Endothelial cell of umbilical vein (primary cell): ENCODE measurements around the gene SPAG6. TPM values are rescaled to one million over a fixed set of nuclear protein-coding genes. Genes with fewer than 3 reads are reported as not detected.

Experiments
- BruUV-seq: library from RNA; stranded (reverse); fragments of 400-500 nt; replicated peaks from 2 replicates; lab custom pipeline; 2021; lab: Mats Ljungman, UMichigan
- CTCF ChIA-PET: fragments of 300-600, 350-600 bp; sonication (Branson Sonifier 250); formaldehyde crosslinking; loops from one replicate; lab custom pipeline; 2021; ENCODE audit warnings: antibody characterized with exemption, inconsistent platforms; lab: Charles Lee
- POLR2A ChIA-PET: fragments of 300-600, 350-600 bp; sonication (Branson Sonifier 250); formaldehyde crosslinking; loops from one replicate; lab custom pipeline; 2021; ENCODE audit warnings: antibody characterized with exemption, inconsistent platforms; lab: Charles Lee
- DNase-seq: peaks from one replicate; pipeline ENCODE4 v3.0.0-alpha.2; 2011; ENCODE audit warnings: low read depth, low spot score
- FAIRE-seq: peaks from 2 replicates; lab custom pipeline; 2011; peaks lifted over from hg19 to GRCh38; lab: Jason Lieb, UNC
- H2AFZ ChIP-seq: 2 replicates; pipeline ENCODE4 v1.6.0; 2012; ENCODE audit warnings: low read depth, low read length, control low read depth, inconsistent platforms
- H3K27ac ChIP-seq: 2 replicates; pipeline ENCODE4 v1.5.1; 2011; ENCODE audit warnings: low read depth, mild to moderate bottlenecking, control low read depth, low read length, moderate library complexity; ENCODE audit not compliant: insufficient read depth
- H3K27me3 ChIP-seq, 2 experiments: 2 replicates each; pipeline versions ENCODE4 v1.6.0 to v1.6.1; 2011; ENCODE audit warnings: low read length in 2 of 2, mixed read lengths in 1 of 2; ENCODE audit not compliant: control insufficient read depth in 2 of 2, insufficient read depth in 2 of 2
- H3K36me3 ChIP-seq, 2 experiments: 2 replicates in 1 of 2; 3 replicates in 1 of 2; pipeline ENCODE4 v1.5.1; 2011; ENCODE audit warnings: low read length in 2 of 2, mild to moderate bottlenecking in 1 of 2, moderate library complexity in 1 of 2; ENCODE audit not compliant: control insufficient read depth in 2 of 2, insufficient read depth in 2 of 2; ENCODE audit errors: extremely low read depth in 1 of 2
- H3K4me1 ChIP-seq: 3 replicates; pipeline ENCODE4 v1.5.1; 2011; ENCODE audit warnings: mild to moderate bottlenecking, low read length; ENCODE audit not compliant: control insufficient read depth, insufficient read depth; ENCODE audit errors: extremely low read depth
- H3K4me2 ChIP-seq: 2 replicates; pipeline ENCODE4 v1.6.1; 2011; ENCODE audit warnings: low read length, control low read depth, mixed read lengths; ENCODE audit not compliant: insufficient read depth
- H3K4me3 ChIP-seq, 3 experiments: fragments of 200-600 bp in 1 of 3; sonication (generic), shearing (Covaris generic) in 1 of 3; replicated peaks in 1 of 3; 2 replicates each; pipeline ENCODE4 v1.5.1; 2011 to 2016; ENCODE audit warnings: control low read depth in 3 of 3, low read length in 3 of 3, mild to moderate bottlenecking in 2 of 3, inconsistent platforms in 1 of 3, low read depth in 1 of 3, moderate library complexity in 1 of 3; ENCODE audit not compliant: insufficient read depth in 1 of 3
- H3K79me2 ChIP-seq: 2 replicates; pipeline ENCODE4 v1.6.0; 2012; ENCODE audit warnings: low read length, inconsistent platforms; ENCODE audit not compliant: control insufficient read depth, insufficient read depth
- H3K9ac ChIP-seq: replicated peaks from 2 replicates; pipeline ENCODE3; 2011; ENCODE audit warnings: low read length, control low read depth; ENCODE audit not compliant: insufficient read depth; ENCODE audit errors: extremely low read depth
- H3K9me1 ChIP-seq: replicated peaks from 3 replicates; pipeline ENCODE4 v1.6.0; 2011; ENCODE audit warnings: mild to moderate bottlenecking, low read length; ENCODE audit not compliant: control insufficient read depth, insufficient read depth; ENCODE audit errors: extremely low read depth
- H3K9me3 ChIP-seq: replicated peaks from 2 replicates; pipeline ENCODE4 v1.5.1; 2012; ENCODE audit warnings: low read length, inconsistent platforms; ENCODE audit not compliant: control insufficient read depth, insufficient read depth
- H4K20me1 ChIP-seq: replicated peaks from 2 replicates; pipeline ENCODE3; 2011; ENCODE audit warnings: mild to moderate bottlenecking, low read length; ENCODE audit not compliant: control insufficient read depth, insufficient read depth; ENCODE audit errors: extremely low read depth
- FOS ChIP-seq: IDR thresholded peaks from 2 replicates; pipeline ENCODE4 v1.6.1; 2011; ENCODE audit warnings: mild to moderate bottlenecking, low read length, moderate library complexity, borderline replicate concordance; ENCODE audit not compliant: insufficient read depth
- GATA2 ChIP-seq: IDR thresholded peaks from 2 replicates; pipeline ENCODE4 v1.7.0; 2011; ENCODE audit warnings: low read depth, mild to moderate bottlenecking, moderate library complexity, mixed read lengths, low read length; ENCODE audit not compliant: insufficient read length, insufficient read depth
- JUN ChIP-seq: IDR thresholded peaks from 2 replicates; pipeline ENCODE4 v1.6.1; 2011; ENCODE audit warnings: borderline replicate concordance, low read depth; ENCODE audit not compliant: insufficient read length, insufficient read depth
- MAX ChIP-seq: IDR thresholded peaks from 2 replicates; pipeline ENCODE4 v1.6.1; 2011; ENCODE audit not compliant: insufficient read depth, insufficient read length
- MYC ChIP-seq: IDR thresholded peaks from one replicate; pipeline ENCODE4 v1.6.1; 2011; ENCODE audit warnings: mild to moderate bottlenecking, low read depth, low read length
- POLR2A ChIP-seq: IDR thresholded peaks from 2 replicates; pipeline ENCODE4 v1.6.1; 2012; ENCODE audit warnings: low read depth, mild to moderate bottlenecking, control low read depth, low read length
- dilution Hi-C: fragments of 300-500 bp; cut with MboI; formaldehyde crosslinking; loops from one replicate; pipeline ENCODE4 v1.15.0; 2019; ENCODE audit warnings: low sequenced_read_pairs; ENCODE audit not compliant: extremely low pct_ligation_motif_present
- intact Hi-C: fragments of 100-400 bp; cut with micrococcal nuclease; formaldehyde crosslinking; loops from one replicate; pipeline ENCODE4 v1.10.0; 2022
- polyA plus RNA-seq, 4 experiments: library from polyadenylated mRNA; depleted of rRNA in 3 of 4; stranded (reverse) in 3 of 4; unstranded in 1 of 4; fragments of >200 nt; gene quantifications; 2 replicates each; pipeline versions ENCODE4 v1.2.1 to v1.2.3, GENCODE V29; 2011 to 2012; ENCODE audit warnings: missing spikeins in 1 of 4
- total RNA-seq: library from RNA; stranded (reverse); gene quantifications from 2 replicates; pipeline ENCODE4 v1.2.3, GENCODE V29; 2021
- TF ChIP-seq, protein P1 (sequence below), 2 donors: IDR thresholded peaks; 1 replicate in 1 of 2; 2 replicates in 1 of 2; pipeline ENCODE4 v1.5.1; 2011; ENCODE audit warnings: low read length in 2 of 2, mild to moderate bottlenecking in 2 of 2, moderate library complexity in 2 of 2, control low read depth in 1 of 2, inconsistent platforms in 1 of 2, low read depth in 1 of 2; ENCODE audit not compliant: insufficient read depth in 1 of 2; ENCODE audit errors: extremely low read depth in 1 of 2

Gene SPAG6
- total and polyA plus RNA-seq, 2 donors (not counting 3 experiments of a cell fraction or from before 2014, with no cell fraction given), result not detected

DNA sequence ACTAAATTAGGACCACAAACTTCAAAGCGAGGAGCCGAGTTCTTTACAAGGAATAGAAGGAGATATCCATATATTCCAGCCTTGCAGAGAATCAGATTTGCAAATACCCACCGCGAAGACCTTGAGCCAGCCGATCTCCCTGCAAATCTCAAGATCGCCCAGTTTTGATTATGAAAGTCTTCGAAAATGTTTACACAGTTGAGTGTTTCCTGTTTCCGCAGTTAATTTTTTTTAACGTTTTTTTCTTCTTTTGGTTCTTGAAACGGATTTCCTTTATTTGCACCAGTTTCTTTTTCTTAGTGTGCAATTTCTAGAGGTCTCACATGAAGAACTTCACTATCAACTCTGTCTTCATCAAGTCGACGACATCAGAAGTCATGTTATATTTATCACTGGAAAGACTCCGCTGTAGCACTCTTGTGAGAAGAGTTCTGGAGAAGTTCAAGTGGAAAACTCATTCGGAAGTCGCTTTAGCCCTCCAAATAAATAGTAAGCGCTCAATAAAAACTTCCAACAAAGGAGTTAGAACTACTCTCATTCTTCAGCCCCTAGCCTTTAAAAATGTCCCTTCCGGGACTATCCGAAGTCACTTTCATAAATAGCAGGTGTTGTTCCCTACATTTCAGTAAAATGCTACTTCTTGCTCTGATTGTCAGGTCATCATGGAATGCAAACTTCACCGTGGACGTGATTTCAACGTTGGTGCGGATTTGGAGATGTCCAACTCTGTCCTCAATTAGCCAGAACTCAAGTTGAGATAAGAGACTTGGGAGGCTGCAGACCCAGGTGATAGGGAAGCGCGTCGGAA lies 11.9 kb upstream of the SPAG6 start:
- no TSS peak for BruUV-seq
- H3K4me2 ChIP-seq, result no peak overlapping the region
- dilution Hi-C loops, result no loop called here
- H3K27ac ChIP-seq, result no peak overlapping the region
- no peaks in the 10 kb centered on the region for H3K9me3 ChIP-seq
- intact Hi-C loops, result no loop called here
- ChIA-PET POLR2A (no interaction called here), CTCF (interaction anchor here (0.8 kb wide), 1 partner anchor 386 kb away, joined by 3 read pairs; no protein-coding TSS in a partner anchor)
- H2AFZ ChIP-seq, result no peak overlapping the region
- no peak for TF ChIP-seq MAX
- no peak for TF ChIP-seq GATA2
- no peak for TF ChIP-seq MYC
- no peak for TF ChIP-seq JUN
- TF ChIP-seq POLR2A, result no peak
- TF ChIP-seq, protein P1, sequence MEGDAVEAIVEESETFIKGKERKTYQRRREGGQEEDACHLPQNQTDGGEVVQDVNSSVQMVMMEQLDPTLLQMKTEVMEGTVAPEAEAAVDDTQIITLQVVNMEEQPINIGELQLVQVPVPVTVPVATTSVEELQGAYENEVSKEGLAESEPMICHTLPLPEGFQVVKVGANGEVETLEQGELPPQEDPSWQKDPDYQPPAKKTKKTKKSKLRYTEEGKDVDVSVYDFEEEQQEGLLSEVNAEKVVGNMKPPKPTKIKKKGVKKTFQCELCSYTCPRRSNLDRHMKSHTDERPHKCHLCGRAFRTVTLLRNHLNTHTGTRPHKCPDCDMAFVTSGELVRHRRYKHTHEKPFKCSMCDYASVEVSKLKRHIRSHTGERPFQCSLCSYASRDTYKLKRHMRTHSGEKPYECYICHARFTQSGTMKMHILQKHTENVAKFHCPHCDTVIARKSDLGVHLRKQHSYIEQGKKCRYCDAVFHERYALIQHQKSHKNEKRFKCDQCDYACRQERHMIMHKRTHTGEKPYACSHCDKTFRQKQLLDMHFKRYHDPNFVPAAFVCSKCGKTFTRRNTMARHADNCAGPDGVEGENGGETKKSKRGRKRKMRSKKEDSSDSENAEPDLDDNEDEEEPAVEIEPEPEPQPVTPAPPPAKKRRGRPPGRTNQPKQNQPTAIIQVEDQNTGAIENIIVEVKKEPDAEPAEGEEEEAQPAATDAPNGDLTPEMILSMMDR (IDR thresholded peaks at IDR 0.05; ENCODE audit: extremely low read depth in 1 of 2, insufficient read depth in 1 of 2, low read depth in 1 of 2, low read length in 2 of 2), result no peak
- no peak for TF ChIP-seq FOS
- FAIRE-seq (no peak), DNase-seq (no peak)
- H3K79me2 ChIP-seq, result no peaks in the 10 kb centered on the region
- H3K4me3 ChIP-seq, result no peak overlapping the region
- peaks cover 3 to 6% of the 10 kb centered on the region in 2 experiments for H3K36me3 ChIP-seq
- H3K9ac ChIP-seq, result no peak overlapping the region
- peaks cover 11% of the 10 kb centered on the region for H3K4me1 ChIP-seq
- peaks cover 42 to 51% of the 10 kb centered on the region in 2 experiments for H3K27me3 ChIP-seq
- no peaks in the 10 kb centered on the region for H4K20me1 ChIP-seq
- no peaks in the 10 kb centered on the region for H3K9me1 ChIP-seq
